DMS53 treated with DMSO at 0.1 percent for 48 hours (cell line): Measurements from ENCODE around the gene GIMAP1.

Experiments
- DNase-seq: peaks from one replicate; lab custom pipeline; 2025; ENCODE audit not compliant: unreplicated experiment; lab: John Stamatoyannopoulos, UW

GIMAP1 gene

GRCh38 chr7:150745876-150746275, 29.5 kb downstream of the GIMAP1 start:
- no peak for DNase-seq

- DNase-seq: no peak
Observed at GRCh38 chr7:150746921-150747320, 30.5 kb downstream of the GIMAP1 start.

- no peak for DNase-seq
Observed at GRCh38 chr7:150748376-150748775, 32.0 kb downstream of the GIMAP1 start.

- no peak for DNase-seq
Observed at GRCh38 chr7:150751702-150752101, 35.3 kb downstream of the GIMAP1 start.

GRCh38 chr7:150753239-150753638, 36.8 kb downstream of the GIMAP1 start:
- no peak for DNase-seq

GRCh38 chr7:150753826-150754603, 37.6 kb downstream of the GIMAP1 start:
- DNase-seq: no peak

GRCh38 chr7:150754951-150755350, 38.5 kb downstream of the GIMAP1 start:
- no peak for DNase-seq

- no peak for DNase-seq
Observed at GRCh38 chr7:150755473-150756099, 39.2 kb downstream of the GIMAP1 start.

GRCh38 chr7:150756166-150756565, 39.8 kb downstream of the GIMAP1 start:
- DNase-seq: no peak

- DNase-seq: no peak
Observed at GRCh38 chr7:150756858-150757257, 40.4 kb downstream of the GIMAP1 start.

GRCh38 chr7:150759479-150759878, 43.1 kb downstream of the GIMAP1 start:
- DNase-seq: no peak

- no peak for DNase-seq
Observed at GRCh38 chr7:150766334-150766709, 49.9 kb downstream of the GIMAP1 start.

GRCh38 chr7:150769768-150770167, 53.4 kb downstream of the GIMAP1 start:
- no peak for DNase-seq
